MM.1S (cell line): ENCODE results near the gene CAV3.

Source experiments
- DNase-seq: peaks from one replicate; pipeline ENCODE4 v3.0.0-alpha.2; 2015
- H2AFZ ChIP-seq: fragments of 300-600 bp; sonication (generic); 2 replicates; pipeline ENCODE4 v1.6.0; 2016; ENCODE audit warnings: antibody characterized with exemption, low read length
- H3F3A ChIP-seq: fragments of 300-600 bp; sonication (generic); 2 replicates; pipeline ENCODE4 v1.6.1; 2016; ENCODE audit warnings: mild to moderate bottlenecking, antibody characterized with exemption, low read length, moderate library complexity, mixed read lengths; ENCODE audit not compliant: insufficient read depth
- H3K27ac ChIP-seq: fragments of 300-600 bp; sonication (generic); 2 replicates; pipeline ENCODE4 v1.5.1; 2016; ENCODE audit warnings: mild to moderate bottlenecking, low read length
- H3K27me3 ChIP-seq: fragments of 300-600 bp; sonication (generic); replicated peaks from 2 replicates; pipeline ENCODE4 v1.6.0; 2016; ENCODE audit warnings: low read length; ENCODE audit not compliant: insufficient read depth
- H3K36me3 ChIP-seq: fragments of 300-600 bp; sonication (generic); replicated peaks from 2 replicates; pipeline ENCODE4 v1.6.1; 2016; ENCODE audit warnings: mild to moderate bottlenecking, low read length, mixed read lengths; ENCODE audit not compliant: insufficient read depth
- H3K4me1 ChIP-seq: fragments of 300-600 bp; sonication (generic); 2 replicates; pipeline ENCODE4 v1.6.1; 2016; ENCODE audit warnings: low read length, mixed read lengths
- H3K4me2 ChIP-seq: fragments of 300-600 bp; sonication (generic); 2 replicates; pipeline ENCODE4 v1.6.0; 2016; ENCODE audit warnings: low read depth, low read length
- H3K4me3 ChIP-seq: fragments of 300-600 bp; sonication (generic); 2 replicates; pipeline ENCODE4 v1.5.1; 2016; ENCODE audit warnings: low read length, mixed read lengths
- H3K79me2 ChIP-seq: fragments of 300-600 bp; sonication (generic); 2 replicates; pipeline ENCODE4 v1.6.1; 2016; ENCODE audit warnings: mixed run types, low read length, mixed read lengths
- H3K9ac ChIP-seq: fragments of 300-600 bp; sonication (generic); 2 replicates; pipeline ENCODE4 v1.6.1; 2016; ENCODE audit warnings: low read length, mixed read lengths
- H3K9me2 ChIP-seq: fragments of 300-600 bp; sonication (generic); replicated peaks from 2 replicates; pipeline ENCODE4 v1.6.1; 2016; ENCODE audit warnings: mild to moderate bottlenecking, low read length, mixed read lengths; ENCODE audit not compliant: insufficient read depth
- H3K9me3 ChIP-seq: fragments of 300-600 bp; sonication (generic); replicated peaks from 2 replicates; pipeline ENCODE4 v1.6.1; 2016; ENCODE audit warnings: mild to moderate bottlenecking, low read length, mixed read lengths; ENCODE audit not compliant: insufficient read depth
- H4K20me1 ChIP-seq: fragments of 300-600 bp; sonication (generic); 2 replicates; pipeline ENCODE4 v1.6.1; 2016; ENCODE audit warnings: mild to moderate bottlenecking, low read length, moderate library complexity, mixed read lengths; ENCODE audit not compliant: insufficient read depth
- EZH2 ChIP-seq: fragments of 300-600 bp; sonication (generic); optimal IDR thresholded peaks from 2 replicates; pipeline ENCODE3; 2017; ENCODE audit warnings: low read depth, mild to moderate bottlenecking, antibody characterized with exemption, low read length, mixed read lengths
- EZH2phosphoT487 ChIP-seq: fragments of 300-600 bp; sonication (generic); IDR thresholded peaks from 2 replicates; pipeline ENCODE4 v1.6.1; 2018; ENCODE audit warnings: antibody characterized with exemption, low read length
- TF ChIP-seq, protein P1 (sequence below): fragments of 300-600 bp; sonication (generic); IDR thresholded peaks from 2 replicates; pipeline ENCODE4 v1.5.1; 2016; ENCODE audit warnings: antibody characterized with exemption, low read length, mixed read lengths

Gene CAV3

DNA sequence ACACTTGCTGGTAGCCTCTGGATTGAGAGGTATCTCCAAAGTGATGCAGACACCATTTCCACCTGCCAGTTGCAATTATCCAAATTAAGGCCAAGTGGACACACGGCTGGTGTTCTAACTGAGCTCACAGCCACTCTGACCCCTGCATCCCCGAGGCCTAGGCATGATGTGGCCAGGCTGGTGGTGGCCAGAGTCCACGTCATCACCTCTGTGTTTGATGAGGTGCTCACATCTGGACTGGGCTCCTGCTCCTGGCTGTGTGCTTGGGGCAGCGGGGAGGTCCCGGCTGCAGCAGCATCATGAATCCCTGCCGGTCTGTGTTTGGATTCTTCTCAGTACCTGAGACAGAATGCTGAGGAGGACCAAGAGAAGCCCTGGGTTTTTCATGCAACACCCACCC is 30.9 kb downstream of the CAV3 start:
- no peaks in the 10 kb centered on the region for H3K27me3 ChIP-seq
- no peak overlapping the region for H3K9ac ChIP-seq
- no peaks in the 10 kb centered on the region for H3K4me1 ChIP-seq
- H3K27ac ChIP-seq = no peak overlapping the region
- H3F3A ChIP-seq = no peaks in the 10 kb centered on the region
- H3K9me2 ChIP-seq = no peaks in the 10 kb centered on the region
- H4K20me1 ChIP-seq = no peaks in the 10 kb centered on the region
- no peaks in the 10 kb centered on the region for H3K79me2 ChIP-seq
- no peak overlapping the region for H2AFZ ChIP-seq
- no peaks in the 10 kb centered on the region for H3K36me3 ChIP-seq
- TF ChIP-seq, protein P1, sequence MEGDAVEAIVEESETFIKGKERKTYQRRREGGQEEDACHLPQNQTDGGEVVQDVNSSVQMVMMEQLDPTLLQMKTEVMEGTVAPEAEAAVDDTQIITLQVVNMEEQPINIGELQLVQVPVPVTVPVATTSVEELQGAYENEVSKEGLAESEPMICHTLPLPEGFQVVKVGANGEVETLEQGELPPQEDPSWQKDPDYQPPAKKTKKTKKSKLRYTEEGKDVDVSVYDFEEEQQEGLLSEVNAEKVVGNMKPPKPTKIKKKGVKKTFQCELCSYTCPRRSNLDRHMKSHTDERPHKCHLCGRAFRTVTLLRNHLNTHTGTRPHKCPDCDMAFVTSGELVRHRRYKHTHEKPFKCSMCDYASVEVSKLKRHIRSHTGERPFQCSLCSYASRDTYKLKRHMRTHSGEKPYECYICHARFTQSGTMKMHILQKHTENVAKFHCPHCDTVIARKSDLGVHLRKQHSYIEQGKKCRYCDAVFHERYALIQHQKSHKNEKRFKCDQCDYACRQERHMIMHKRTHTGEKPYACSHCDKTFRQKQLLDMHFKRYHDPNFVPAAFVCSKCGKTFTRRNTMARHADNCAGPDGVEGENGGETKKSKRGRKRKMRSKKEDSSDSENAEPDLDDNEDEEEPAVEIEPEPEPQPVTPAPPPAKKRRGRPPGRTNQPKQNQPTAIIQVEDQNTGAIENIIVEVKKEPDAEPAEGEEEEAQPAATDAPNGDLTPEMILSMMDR = no peak
- TF ChIP-seq EZH2 (no peak), EZH2phosphoT487 (no peak)
- no peak overlapping the region for H3K4me3 ChIP-seq
- H3K9me3 ChIP-seq = no peaks in the 10 kb centered on the region
- DNase-seq = no peak
- H3K4me2 ChIP-seq = no peak overlapping the region

DNA sequence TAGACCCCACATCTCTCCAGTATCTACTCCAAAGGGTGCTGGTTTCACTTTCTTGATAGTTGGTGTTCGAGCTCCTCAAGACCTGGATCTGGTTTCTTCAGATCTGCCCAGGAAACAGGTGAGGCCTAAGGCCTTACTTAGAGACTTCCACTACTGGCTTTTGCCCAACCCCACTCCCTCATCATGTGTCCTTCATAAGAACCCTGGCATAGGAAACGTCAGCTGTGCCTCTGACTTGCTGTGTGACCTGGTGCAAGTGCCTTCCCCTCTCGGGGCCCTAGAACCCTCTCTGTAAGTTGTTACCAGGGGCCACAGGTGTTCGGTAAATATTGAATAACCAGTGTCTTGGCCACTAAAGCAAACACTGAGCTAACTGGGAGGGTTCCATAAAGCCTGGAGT is 31.9 kb downstream of the CAV3 start:
- Histone ChIP-seq H3K4me2 (no peak overlapping the region), H3K9me2 (no peaks in the 10 kb centered on the region), H3K79me2 (no peaks in the 10 kb centered on the region), H3K9ac (no peak overlapping the region), H4K20me1 (no peaks in the 10 kb centered on the region), H3K9me3 (no peaks in the 10 kb centered on the region), H2AFZ (no peak overlapping the region), H3F3A (no peaks in the 10 kb centered on the region), H3K36me3 (no peaks in the 10 kb centered on the region), H3K27ac (no peak overlapping the region), H3K27me3 (no peaks in the 10 kb centered on the region), H3K4me3 (no peak overlapping the region), H3K4me1 (no peaks in the 10 kb centered on the region)
- TF ChIP-seq EZH2phosphoT487 (no peak), EZH2 (no peak)
- TF ChIP-seq, protein P1 = no peak
- no peak for DNase-seq

GRCh38 chr3:8766148-8766547 is 32.5 kb downstream of the CAV3 start:
- Histone ChIP-seq H4K20me1 (no peaks in the 10 kb centered on the region), H3K79me2 (no peaks in the 10 kb centered on the region), H3K4me2 (no peak overlapping the region), H3K4me1 (no peaks in the 10 kb centered on the region), H3F3A (no peaks in the 10 kb centered on the region), H3K9me3 (no peaks in the 10 kb centered on the region), H3K9ac (no peak overlapping the region), H2AFZ (no peak overlapping the region), H3K27me3 (no peaks in the 10 kb centered on the region), H3K9me2 (no peaks in the 10 kb centered on the region), H3K36me3 (no peaks in the 10 kb centered on the region), H3K27ac (no peak overlapping the region), H3K4me3 (no peak overlapping the region)
- TF ChIP-seq, protein P1 = no peak
- TF ChIP-seq EZH2phosphoT487 (no peak), EZH2 (no peak)
- DNase-seq = no peak
